Activated effector memory CD4-positive, alpha-beta T cell treated with Interleukin-2 at 50 U/mL for 16 hours (primary cell): ENCODE data around the gene CACNA2D3.

Experiments used
- DNase-seq: peaks from one replicate; pipeline ENCODE4 v3.0.0-alpha.2; 2020

CACNA2D3 gene

DNA sequence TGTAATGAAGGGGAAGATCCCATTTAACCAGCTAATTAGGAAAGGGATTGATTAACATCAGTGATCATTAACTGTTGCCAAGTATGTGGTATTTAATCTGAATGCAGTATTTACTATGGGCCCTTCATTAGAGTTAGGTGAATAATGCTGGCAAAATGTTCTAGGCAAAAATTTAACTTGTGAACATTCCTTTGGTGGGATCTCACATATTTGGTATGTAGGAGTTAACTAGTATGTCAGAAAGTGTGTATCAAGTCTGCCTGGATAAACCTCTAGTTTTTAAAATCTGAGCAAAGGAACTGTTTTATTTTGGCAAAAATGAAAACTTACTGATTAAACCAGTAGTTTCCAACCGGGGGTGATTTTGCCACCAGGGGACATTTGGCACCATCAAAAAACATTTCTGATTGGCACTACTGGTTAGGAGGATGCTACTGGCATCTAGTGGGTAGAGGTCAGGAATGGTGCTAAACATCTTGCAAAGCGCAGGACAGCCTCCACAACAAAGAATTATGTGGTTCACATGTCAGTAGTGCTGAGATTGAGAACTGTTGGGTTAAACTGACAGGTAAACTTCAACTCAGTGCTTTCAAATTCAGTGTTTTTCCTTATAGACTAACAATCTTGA lies 783.0 kb downstream of the CACNA2D3 start:
- no peak for DNase-seq

DNA sequence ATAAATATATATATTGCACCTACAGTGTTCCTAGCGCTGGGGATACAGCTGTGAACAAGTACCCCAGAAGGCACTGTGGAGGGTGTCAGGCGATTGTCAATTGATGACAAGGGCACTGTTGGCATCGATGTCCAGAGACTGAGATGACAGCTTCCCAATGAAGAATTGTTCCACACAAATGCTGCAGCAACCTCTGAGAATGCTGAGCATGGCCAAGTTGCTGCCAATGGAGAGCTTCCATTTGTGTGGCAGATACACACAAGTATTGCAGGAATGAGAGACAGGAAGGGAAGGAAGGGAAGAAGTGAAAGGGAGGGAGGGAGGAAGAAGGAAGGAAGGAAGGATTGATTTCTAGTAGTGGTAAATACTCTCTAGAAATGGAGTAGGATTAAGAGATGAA lies 783.6 kb downstream of the CACNA2D3 start:
- DNase-seq, result no peak

DNA sequence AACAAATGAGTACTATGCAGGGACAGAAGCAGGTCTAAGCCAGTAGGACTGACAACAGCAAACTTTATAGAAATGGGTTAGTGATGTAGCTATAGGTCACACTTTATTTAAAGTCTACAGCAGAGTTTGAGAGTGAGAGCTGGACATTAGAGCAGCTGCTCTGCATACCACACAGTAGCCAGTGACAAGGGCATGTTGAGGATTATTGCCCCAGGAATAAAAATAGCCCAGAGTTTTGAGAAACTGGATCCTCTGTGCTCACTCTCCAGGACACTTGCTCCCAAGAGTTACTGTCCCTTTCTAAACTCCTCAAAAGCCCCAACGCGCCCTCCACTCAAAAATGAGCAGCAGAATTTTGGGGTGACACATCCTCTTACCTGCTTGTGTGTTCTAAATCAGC lies 784.4 kb downstream of the CACNA2D3 start:
- DNase-seq, result no peak

DNA sequence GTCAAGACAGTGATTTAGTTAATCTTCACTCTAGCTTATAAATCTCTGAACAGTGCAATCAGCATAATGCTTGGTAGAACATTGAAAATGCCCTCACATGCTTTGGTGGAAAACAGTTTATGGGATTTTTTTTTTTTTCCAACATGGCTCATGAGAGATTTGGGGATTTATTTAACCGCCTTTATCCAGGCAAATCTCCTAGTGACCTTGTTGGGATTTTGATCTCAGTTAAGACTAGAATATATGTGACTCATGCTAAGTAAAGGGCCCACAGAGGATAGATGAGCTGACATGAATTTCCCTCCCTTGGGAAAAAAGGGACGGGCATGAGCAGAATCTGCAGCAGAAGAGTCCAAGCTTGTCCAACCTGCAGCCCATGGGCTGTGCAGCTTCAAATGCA lies 786.8 kb downstream of the CACNA2D3 start:
- no peak for DNase-seq

DNA sequence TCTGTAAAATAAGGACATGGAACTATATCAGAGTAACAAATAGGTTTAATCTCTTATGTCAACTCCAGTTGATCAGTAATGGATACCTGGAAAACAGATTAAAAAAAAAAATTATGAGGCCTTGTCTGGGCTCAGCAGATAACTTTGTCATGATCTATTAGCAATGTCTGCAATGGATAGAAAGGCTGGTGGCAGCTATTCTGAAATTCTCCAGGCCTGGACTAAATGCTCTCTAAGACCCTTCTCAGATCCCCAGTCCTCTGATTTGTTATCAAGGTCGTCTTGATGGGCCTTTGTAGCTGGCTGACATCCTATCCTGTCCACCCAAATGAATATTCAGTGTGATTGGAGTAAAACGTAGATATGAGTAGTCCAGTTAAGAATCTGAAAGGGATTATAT lies 791.8 kb downstream of the CACNA2D3 start:
- no peak for DNase-seq

DNA sequence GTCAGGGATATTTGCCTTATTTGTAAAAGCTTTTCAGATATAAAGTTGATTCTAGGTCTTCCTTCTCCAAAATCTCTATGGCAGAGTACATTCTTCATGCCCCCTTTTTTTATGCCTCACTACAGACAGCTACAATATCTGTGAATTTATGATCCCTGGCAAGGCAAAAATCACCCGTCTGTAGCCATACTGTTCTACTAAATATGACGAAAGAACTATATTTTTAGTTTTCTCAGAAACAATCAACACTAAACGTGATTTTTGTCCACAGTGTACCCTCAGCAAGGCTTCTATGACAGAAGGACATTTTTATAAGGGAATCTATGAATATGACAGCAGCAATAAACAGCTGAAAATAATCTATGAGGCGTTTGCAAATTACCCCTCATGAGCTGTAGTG lies 792.8 kb downstream of the CACNA2D3 start:
- DNase-seq, result no peak

DNA sequence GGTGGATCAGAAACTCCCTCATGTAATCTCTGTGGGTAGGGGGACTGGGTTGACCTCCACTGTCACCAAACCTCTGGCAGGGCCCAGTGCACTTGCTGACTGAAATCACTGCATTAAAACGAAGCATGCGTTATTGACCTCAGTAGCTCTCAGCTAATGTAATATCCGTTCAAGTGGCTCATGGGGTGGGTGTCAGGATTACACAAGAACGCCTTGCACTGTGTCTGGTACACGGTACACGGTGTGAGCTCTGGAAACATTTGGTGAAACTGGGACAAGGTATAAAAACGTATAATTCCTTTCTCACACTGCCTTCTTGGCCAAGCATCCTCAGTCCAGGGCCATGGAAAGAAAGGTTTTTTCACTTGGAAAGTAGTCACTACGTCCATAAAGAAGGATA lies 793.6 kb downstream of the CACNA2D3 start:
- DNase-seq, result no peak

DNA sequence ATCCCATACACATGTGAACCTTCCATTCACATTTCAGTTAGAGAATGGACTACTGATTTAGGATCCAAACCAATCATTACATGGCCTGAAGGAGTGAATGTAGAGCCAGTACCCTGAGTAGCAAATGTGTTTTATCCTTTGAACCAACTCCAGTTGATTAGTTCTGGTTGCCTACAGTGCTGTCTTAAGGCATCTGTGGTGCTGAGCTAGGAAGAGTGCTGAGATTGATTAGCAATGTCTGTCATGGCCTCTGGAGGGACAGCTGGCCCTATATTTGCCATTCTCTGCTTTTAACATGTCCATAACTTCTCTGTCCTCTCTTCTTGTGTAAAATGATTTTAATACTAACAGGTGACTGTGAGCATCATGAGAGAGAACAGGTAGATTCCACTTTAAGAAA lies 794.4 kb downstream of the CACNA2D3 start:
- DNase-seq, result no peak

DNA sequence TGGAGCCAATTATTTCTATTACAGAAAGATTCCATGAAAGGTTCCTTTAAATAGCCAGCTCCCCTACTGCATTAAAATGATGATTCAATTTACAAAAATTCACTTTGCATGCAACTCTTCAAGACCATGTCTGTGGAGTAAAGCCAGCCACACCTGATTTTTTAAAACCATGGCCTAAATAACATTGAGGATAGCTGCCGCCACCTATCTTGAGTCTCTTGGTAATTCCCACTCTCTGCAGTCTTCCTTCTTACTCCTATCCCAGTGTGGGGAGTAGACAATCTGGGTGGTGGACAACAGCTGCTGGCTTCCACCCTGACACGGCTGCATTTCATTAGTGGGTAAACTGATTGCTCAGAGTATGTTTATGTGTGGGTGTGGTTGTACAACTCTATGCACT lies 794.8 kb downstream of the CACNA2D3 start:
- DNase-seq, result no peak

DNA sequence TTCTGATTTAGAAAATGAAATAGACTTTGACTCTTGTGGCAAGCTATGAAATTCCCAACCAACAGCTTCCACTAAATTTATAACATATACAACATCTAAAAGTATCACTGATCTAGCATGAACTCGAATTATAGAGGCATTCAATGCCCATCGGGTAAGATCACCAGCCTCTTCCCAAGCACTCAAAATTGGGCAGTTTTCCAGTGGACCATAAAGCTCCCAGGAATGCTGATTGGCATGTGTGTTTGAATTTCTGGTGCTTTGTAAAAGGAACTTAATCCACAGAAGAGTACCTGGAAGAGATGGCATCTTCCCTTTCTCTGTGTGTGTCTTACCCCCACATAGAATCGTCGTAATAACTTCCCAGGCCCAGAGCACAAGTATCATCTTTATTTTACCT lies 795.5 kb downstream of the CACNA2D3 start:
- DNase-seq, result no peak

DNA sequence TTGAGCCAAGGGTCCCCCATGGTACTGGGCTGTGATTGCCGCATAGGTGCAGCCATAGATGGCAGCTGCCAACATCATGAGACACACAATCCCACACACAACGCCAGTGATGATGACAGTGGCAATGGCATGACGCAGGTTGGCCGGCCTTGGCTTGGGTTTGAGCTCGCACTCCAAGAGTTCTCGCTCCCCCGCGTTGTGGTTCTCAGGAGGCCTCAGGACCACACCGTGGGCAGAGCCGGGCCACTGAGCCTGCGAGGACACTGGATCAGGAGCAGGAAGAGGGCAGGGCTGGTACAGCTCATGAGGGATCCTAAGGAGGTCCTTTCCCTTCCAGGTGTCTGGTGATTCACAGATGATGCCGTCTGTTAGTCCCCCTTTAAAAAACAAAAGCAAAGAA lies 796.2 kb downstream of the CACNA2D3 start:
- DNase-seq, result no peak

DNA sequence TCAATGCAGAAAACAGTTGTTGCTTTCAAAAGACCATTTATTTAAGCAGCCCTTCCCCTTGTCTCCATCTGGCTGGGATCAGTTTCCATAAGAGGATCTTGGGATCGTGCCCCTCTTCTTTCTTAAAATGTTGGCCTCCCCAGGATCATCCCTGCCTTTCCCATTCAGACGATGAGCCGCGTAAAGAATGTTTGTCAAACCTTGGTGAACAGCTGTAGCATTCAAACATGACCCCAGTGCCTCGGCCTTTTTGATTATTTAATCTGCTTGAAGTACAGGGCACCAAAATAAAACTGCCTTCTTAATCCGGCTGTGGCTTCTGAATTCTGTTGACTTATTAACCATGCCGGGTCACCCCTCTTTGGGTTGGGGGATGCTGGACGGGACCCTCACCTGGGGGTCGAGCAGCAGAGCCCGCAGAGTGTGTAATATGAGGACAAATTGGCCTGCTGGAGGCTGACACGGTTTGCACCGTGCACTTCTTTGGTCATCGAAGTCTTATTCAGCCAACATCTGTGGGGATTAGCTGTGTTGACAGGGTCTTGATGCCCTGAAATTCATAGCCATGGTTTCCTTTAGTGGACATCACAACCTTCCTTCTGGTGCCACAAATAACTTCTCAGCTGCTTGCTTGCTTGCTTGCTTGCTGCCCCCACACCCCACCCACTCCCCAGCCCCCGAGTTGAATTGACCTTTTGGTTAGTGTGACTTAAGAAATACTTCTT lies 805.9 kb downstream of the CACNA2D3 start, which contains the start of gene LRTM1:
Gene LRTM1, minus strand, starts transcription at position 14 of the 725 bp plus-strand sequence. CDS start 148 bp downstream, outside the sequence.
- no peak for DNase-seq

DNA sequence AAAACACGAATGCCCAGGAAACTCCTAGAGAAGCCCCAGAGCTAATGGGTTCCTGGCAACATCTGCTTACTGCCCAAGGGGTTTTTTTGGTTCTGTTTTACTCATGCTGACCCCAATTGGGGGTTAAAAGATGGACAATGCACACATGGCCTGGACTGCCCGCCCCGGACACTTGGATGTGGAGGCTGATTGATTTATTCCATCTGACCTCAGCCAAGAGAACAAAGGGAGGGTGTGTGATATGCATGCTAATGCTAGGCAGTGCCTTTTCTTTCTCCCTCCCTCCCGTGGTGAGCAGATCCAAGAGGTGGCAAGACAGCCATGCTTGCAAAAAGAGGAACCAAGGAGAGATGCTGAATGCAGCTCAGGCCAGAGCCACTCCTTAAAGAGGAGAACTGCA lies 808.8 kb downstream of the CACNA2D3 start:
- DNase-seq, result no peak

DNA sequence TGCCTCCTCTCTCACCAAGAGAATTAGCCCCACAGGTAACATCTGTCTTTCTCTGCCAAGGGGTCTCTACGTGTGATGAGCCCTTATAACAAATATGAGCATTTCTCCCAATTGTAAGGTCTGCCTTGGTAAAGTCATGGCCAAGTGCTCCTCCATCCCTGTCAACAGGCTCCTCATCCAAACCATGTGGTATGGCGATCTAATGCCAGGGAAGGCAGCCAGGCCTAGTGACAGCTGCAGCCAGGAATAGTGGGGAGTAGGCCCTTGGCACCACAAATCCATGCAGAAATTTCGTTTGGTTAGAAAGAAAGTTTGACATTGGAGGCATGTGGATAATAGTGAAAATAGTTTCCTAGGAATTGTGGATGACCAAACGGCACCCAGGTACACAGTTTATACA lies 810.3 kb downstream of the CACNA2D3 start:
- DNase-seq, result no peak

DNA sequence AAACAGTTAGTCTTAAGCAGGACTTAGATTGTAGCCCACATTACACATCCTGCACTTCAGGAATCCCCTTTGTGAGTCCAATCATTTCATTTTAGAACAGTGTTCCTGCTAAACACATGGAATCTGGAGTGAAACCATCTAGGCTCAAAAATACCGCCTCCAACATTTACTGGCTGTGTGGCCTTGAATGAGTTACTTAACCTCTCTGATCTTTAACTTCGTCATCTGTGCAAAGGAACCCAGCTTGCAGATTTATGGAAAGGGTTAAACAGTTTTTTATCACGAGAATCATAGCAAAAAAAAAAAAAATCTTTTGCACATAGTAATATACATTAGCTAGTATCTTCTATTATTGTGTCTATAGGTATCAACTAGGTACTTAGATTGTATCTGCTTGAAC lies 813.5 kb downstream of the CACNA2D3 start:
- no peak for DNase-seq

DNA sequence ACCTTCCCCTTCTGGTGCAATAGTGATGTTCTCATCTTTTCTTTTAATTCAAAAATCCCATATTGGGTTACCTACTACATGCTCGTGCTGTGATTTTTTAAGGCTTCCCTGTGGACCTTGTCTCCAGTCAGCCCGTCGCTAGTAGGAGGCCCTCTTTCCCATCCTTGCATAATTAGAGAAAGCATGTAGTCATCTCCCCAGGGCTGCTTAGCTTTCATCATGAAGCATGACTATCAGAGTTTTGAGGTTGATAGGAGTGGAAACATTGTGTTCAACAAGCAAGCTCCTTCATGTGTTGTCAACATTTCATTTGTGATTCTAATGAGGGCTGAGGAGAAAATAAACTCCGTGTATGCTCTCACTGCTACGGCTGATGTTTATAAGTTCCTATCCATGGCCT lies 814.2 kb downstream of the CACNA2D3 start:
- DNase-seq, result no peak

DNA sequence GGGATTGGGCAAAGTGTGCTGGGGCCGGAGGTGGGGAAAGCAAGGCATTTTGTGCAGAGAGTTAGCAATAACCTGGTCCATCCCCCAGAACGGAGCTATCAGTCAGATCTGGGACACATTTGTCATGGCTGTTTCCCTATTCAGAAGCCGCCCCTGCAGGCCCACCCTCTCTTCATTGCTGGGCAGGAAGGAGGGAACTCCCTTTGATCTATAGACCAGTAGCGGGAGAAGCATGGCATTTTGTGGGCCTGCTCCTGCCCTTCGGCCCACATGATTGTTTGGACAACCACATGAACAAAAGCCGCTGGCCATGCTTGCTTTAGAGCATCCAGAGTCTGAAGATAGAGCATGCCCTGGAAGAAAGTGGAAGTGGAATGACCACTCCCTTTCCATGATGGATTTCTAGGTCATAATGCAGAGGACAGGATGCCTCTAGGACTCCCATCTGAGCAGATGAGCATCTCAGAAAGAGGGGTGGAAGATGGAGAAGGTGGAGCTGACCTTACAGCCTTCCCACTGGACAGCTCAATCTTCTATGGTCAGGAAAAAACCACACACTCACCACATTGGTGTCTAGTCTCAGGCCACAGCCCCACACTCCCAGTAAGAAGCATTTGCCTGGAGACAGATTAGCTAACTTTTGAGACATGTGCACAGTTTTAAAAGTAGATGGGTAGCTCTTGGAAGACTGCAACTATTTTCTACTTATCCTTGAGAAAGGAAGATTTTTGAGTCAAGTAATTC lies 817.4 kb downstream of the CACNA2D3 start:
- no peak for DNase-seq

DNA sequence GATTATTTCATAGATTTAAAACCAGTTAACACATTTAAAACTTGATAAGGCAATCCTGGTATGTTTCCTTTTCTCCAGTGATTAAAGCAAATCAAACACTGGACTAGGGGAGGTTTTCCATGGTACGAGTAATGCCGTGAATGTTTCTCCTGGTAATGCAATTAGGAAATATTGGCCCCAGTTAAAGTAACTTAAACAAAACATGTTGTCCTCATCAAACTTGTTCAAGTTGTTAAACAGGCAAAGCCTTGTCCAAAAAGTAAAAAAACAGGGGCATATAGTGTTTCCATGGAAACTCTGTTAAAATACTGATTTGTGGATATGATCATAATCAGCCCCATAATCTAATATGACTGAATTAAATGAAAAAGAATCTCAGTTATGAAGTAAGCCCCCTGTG lies 818.6 kb downstream of the CACNA2D3 start:
- DNase-seq, result no peak

DNA sequence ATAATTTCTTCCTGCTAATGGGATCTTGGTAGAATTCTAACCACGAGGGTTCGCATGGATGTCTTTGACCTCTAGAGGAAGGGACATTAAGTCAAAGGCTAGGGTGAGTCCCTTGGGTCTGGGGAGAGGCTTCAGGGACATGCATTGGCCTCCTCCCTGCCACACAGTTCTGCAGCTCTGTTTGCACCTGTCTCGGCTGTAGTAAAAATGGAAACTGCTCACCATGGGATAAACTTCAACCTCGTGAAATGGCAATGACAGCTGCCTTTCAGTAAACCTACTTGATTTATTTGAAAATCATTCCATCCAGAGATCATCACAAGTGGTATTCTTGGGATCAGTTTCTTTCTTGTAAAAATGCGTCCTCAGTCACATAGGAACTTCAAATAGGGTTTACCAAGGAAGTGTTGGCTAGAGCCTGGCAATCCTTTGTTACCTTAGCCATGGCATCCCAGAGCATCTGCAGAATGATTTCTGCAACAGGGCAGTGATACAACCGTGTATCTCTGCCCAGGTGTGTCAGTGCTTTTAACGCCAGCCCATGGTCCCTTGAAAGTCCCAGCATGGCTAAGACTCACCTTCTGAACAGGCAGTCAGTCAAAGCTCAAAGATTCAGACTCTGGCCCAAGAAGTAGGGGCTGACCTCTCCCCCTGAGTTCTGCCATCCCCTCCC lies 819.5 kb downstream of the CACNA2D3 start:
- DNase-seq, result no peak

DNA sequence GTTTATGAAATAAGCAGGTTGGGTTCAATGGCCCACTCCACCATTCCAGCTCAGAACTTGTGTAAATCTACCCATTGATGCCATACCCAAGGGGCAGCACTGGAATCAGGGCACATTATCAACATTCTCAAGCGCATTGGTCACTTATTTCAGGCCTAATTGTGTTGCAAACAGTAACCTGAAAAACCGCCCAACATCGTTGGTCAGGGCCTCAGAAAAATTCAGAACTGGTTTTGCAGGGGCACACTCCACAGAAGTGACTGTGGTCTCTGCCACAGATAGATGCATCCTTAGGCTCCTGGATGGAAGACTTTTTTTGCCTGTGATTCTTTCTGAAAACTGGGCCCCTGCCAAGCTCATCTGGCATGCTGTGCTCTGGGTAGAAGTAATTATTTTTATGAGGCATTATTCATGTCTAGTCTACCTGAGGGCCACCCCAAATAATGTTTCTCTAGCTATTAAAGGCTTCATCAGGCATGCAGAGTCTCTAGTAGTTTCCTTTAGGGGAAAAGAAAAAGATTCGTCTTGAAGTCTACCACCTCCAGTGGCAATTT lies 827.2 kb downstream of the CACNA2D3 start:
- no peak for DNase-seq

DNA sequence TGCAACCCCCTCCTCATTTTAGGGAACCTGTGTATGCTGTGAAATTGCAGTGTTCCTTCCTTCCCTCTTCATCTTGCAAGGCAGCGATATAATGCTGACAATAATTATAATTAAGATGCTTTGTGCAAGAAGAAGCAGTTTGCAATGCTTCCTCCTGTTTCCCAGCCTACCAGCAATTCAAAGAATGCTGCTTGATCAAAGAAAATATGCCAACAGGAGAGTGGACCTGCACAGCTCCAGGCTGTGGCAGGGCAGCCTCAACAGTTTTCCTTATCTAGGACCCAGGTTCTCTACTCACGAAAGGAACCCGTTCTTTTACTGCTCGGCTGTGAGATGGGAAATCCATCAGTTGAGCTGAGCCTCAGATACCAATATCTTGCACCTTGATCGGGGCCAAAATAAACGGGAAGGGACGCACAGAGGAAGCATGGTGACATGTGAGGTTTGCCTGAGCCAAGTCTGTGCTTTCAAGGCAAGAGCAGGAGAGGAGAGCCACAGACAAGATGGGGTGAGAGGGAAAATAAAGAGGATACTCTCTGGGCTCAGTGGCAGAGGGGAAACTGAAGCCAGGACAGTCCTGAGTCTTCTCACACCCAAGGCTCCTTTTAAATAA lies 828.1 kb downstream of the CACNA2D3 start:
- DNase-seq, result no peak

DNA sequence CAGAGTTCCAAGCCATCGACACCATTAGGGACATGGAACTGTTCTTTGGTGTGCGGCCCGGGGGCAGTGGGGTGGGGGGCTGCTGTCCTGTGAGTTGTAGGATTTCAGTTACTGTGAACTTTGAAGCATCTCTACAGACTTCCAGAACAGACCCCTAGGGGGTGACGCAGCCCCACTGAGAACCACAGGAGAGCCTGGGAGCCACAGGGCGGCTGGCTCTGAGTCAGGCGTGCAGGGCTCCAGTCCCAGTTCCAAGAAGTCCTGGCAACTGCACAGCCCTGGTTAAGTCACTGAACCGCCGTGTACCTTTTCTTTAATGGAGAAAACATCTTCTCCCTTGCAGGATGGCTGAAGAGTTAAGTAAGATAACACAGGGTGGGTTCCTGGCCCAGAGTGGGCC lies 829.1 kb downstream of the CACNA2D3 start:
- no peak for DNase-seq

DNA sequence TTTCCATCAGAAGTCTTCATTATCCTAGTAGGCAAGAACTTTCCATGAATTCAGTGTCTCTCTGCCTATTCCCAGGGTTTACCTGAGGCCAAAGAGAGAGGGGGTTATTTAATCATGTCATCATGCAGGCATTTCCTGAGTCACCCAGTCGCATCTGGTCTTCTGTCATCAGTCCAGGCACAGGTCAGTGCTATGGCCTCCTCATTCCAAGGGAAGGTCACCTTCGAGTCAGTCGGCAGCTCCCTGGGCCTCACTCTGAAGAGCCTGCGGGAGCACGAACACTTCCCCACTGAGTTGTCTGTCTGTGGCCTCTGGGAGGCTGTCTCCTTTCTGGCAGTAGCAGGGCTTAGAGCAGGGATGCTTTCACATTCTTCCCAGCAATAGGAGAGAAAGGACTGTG lies 831.7 kb downstream of the CACNA2D3 start:
- no peak for DNase-seq
